Transverse colon (tissue), 4 donors: Measurements from ENCODE around the gene FXYD7. TPM values are rescaled to one million over a fixed set of nuclear protein-coding genes. Genes with fewer than 3 reads are reported as not detected.
"Not testable (repeated sequence)": the region's sequence is repeated elsewhere in the genome, so short reads cannot be mapped to it uniquely, and the experiment has no call there.

Experiments used
- DNase-seq: peaks from one replicate; pipeline ENCODE4 v3.0.0-alpha.2; 2019
- H3K27ac ChIP-seq, 4 donors: fragments of 200-600 bp; sonication (generic); 2 replicates each; pipeline ENCODE4 v1.5.1; 2016 to 2018; ENCODE audit warnings: inconsistent platforms in 4 of 4
- H3K27me3 ChIP-seq: fragments of 200-600 bp; sonication (generic); 2 replicates; pipeline ENCODE4 v1.5.1; 2017; ENCODE audit warnings: inconsistent platforms
- H3K36me3 ChIP-seq, 4 donors: fragments of 200-600 bp; sonication (generic); 2 replicates each; pipeline ENCODE4 v1.5.1; 2017 to 2019; ENCODE audit warnings: inconsistent platforms in 4 of 4
- H3K4me1 ChIP-seq, 4 donors: fragments of 200-600 bp; sonication (generic); 2 replicates each; pipeline ENCODE4 v1.5.1; 2017 to 2020; ENCODE audit warnings: inconsistent platforms in 4 of 4
- H3K4me3 ChIP-seq, 4 donors: fragments of 200-600 bp; sonication (generic); 1 replicate in 1 of 4; 2 replicates in 3 of 4; pipeline versions ENCODE4 v1.5.1 to v1.6.1; 2017 to 2019; ENCODE audit warnings: inconsistent platforms in 4 of 4
- H3K9me3 ChIP-seq, 2 donors: fragments of 200-600 bp; sonication (generic); 2 replicates each; pipeline ENCODE4 v1.5.1; 2017 to 2019; ENCODE audit warnings: inconsistent platforms in 2 of 2
- EP300 ChIP-seq: sonication (generic); formaldehyde crosslinking; IDR thresholded peaks from one replicate; pipeline ENCODE4 v1.6.1; 2017; ENCODE audit warnings: antibody characterized with exemption, low read depth
- POLR2A ChIP-seq: fragments of 450-650 bp; IDR thresholded peaks from one replicate; pipeline ENCODE4 v1.6.1; 2016; ENCODE audit warnings: antibody characterized with exemption, mild to moderate bottlenecking, moderate library complexity
- POLR2AphosphoS5 ChIP-seq, 3 donors: sonication (generic); formaldehyde crosslinking; IDR thresholded peaks; one replicate each; pipeline ENCODE4 v1.6.1; 2016; ENCODE audit warnings: antibody characterized with exemption in 3 of 3
- WGBS, 2 donors: methylation state at CpG; one replicate each; pipeline ENCODE4 v1.1.5; 2018; ENCODE audit warnings: low coverage in 1 of 2; 5-methylcytosine and 5-hydroxymethylcytosine counted together
- in situ Hi-C, 4 donors: fragments of 200-750 bp; cut with MboI; loops; one replicate each; pipeline versions ENCODE4 v1.15.0 to v1.15.1; 2017; ENCODE audit warnings: low sequenced_read_pairs in 3 of 4, low pct_ligation_motif_present in 1 of 4, low pct_unique_long_range_greater_than_20kb in 1 of 4
- intact Hi-C: fragments of 100-400 bp; cut with DNase I; formaldehyde crosslinking; loops from one replicate; pipeline ENCODE4 v1.15.1; 2023; ENCODE audit warnings: low total_unique reads
- total RNA-seq, 4 donors: library from RNA; depleted of rRNA; stranded (reverse); fragments of >200 nt; gene quantifications; one replicate each; pipeline ENCODE4 v1.1.0, GENCODE V29; 2016
- TF ChIP-seq, protein P1 (sequence below), 5 experiments: fragments of 200-600 bp in 3 of 5; fragments of 450-650 bp in 2 of 5; sonication (generic) in 3 of 5; IDR thresholded peaks; 1 replicate in 2 of 5; 2 replicates in 3 of 5; pipeline ENCODE4 v1.5.1; 2016 to 2017; ENCODE audit warnings: antibody characterized with exemption in 5 of 5, inconsistent platforms in 3 of 5, mild to moderate bottlenecking in 2 of 5, moderate library complexity in 1 of 5

The FXYD7 gene
- total RNA-seq, 4 donors from 2014 or later, result not detected

DNA sequence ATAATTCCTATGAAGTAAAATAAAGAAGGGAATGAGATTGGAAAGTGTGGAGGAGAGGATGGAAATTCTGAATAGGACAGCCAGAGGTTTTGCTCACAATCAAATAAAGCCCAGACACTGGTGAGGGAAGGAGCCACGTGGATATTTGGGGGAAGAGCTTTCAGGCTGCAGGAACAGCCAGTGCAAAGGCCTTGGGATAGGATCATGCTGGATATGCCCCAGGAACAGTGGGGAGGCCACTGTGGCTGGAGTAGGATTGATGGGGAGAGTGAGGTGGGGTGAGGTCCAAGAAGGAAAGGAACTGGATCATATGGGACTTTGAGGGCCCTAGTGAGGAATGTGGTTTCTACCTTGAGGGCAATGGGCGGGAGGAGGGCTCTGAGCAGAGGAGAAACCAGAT lies 7.4 kb downstream of the FXYD7 start:
- no peak overlapping the region for H3K27ac ChIP-seq
- DNase-seq, result no peak
- H3K4me3 ChIP-seq, result no peak overlapping the region
- H3K27me3 ChIP-seq, result peaks cover 48% of the 10 kb centered on the region
- H3K36me3 ChIP-seq, result no peaks in the 10 kb centered on the region
- intact Hi-C loops (no loop called here), in situ Hi-C loops (no loop called here)
- peaks cover 7 to 18% (median 16%) of the 10 kb centered on the region in 4 donors for H3K4me1 ChIP-seq
- TF ChIP-seq POLR2A, result no peak
- TF ChIP-seq POLR2AphosphoS5 (IDR thresholded peaks at IDR 0.05), result no peak
- TF ChIP-seq, protein P1, sequence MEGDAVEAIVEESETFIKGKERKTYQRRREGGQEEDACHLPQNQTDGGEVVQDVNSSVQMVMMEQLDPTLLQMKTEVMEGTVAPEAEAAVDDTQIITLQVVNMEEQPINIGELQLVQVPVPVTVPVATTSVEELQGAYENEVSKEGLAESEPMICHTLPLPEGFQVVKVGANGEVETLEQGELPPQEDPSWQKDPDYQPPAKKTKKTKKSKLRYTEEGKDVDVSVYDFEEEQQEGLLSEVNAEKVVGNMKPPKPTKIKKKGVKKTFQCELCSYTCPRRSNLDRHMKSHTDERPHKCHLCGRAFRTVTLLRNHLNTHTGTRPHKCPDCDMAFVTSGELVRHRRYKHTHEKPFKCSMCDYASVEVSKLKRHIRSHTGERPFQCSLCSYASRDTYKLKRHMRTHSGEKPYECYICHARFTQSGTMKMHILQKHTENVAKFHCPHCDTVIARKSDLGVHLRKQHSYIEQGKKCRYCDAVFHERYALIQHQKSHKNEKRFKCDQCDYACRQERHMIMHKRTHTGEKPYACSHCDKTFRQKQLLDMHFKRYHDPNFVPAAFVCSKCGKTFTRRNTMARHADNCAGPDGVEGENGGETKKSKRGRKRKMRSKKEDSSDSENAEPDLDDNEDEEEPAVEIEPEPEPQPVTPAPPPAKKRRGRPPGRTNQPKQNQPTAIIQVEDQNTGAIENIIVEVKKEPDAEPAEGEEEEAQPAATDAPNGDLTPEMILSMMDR (IDR thresholded peaks at IDR 0.05), result no peak
- TF ChIP-seq EP300, result no peak
- WGBS, 2 donors, result 60 to 62% methylated on average over 2 of the region's 2 CpGs
- no peaks in the 10 kb centered on the region for H3K9me3 ChIP-seq

- Histone ChIP-seq H3K36me3 (no peaks in the 10 kb centered on the region), H3K9me3 (no peaks in the 10 kb centered on the region), H3K4me1 (peaks cover 7 to 26% (median 18%) of the 10 kb centered on the region in 4 donors), H3K27me3 (peaks cover 57% of the 10 kb centered on the region), H3K27ac (no peak overlapping the region), H3K4me3 (no peak overlapping the region)
- no peak for DNase-seq
- WGBS, 2 donors, result 79 to 84% methylated on average over 6 to 20 of the region's 20 CpGs
- in situ Hi-C loops, result no loop called here
- intact Hi-C loops, result no loop called here
- TF ChIP-seq POLR2A (no peak), POLR2AphosphoS5 (IDR thresholded peaks at IDR 0.05) (no peak), EP300 (no peak)
- TF ChIP-seq, protein P1 (IDR thresholded peaks at IDR 0.05), result no peak
Measured at GRCh38 chr19:35151273-35152065, 8.4 kb downstream of the FXYD7 start.

- H3K36me3 ChIP-seq, intact Hi-C loops, H3K4me3 ChIP-seq, DNase-seq, H3K27ac ChIP-seq, H3K9me3 ChIP-seq, in situ Hi-C loops: not testable (repeated sequence)
- Histone ChIP-seq H3K27me3 (peaks cover 57% of the 10 kb centered on the region), H3K4me1 (peaks cover 7 to 26% (median 18%) of the 10 kb centered on the region in 4 donors)
- 51 to 59% methylated on average over 9 to 10 of the region's 10 CpGs for WGBS, 2 donors
Measured at GRCh38 chr19:35153129-35153522, 10.1 kb downstream of the FXYD7 start.

DNA sequence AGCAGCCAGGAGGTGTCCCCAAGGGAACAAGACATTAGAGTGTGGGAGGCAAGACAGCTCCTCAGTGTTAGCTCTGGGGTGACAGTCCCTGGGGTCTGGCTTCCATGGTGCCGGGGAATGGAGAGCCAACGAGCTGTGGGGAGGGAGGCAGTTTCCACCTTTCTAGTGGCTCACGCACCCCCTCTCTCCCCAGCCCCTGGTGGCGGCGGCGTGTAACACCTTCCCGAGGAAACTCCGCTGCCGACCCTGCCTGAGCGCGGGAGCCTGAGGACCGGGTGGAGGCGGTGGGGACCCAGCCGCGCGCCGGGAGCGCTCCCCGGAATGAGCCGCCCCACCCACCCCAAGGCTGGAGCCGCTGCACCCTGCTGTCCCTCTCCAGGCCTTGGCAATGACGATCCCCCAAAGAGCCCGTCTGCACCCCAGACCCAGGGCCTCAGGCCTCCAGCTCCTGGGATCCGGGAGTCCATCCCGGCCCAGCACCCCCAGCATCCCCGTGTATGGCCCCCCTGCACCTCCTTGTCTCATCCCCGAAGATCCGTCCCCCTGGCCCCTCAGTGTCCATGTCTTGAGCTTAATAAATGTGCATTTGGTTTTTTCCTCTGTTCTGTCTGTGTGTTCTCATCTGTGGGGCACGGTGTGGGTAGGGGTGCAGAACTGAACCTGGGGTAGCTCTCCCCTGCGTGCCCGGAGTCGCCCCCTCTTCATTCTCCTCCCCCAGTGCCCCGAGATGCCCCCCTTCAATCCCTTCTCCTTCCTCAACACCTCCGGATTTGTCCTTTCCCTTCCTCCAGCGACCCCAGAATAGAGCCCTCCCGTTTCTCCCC lies 10.9 kb downstream of the FXYD7 start:
- Histone ChIP-seq H3K4me3 (peak overlapping the region; percentile 38 to 68 (median 48)), H3K4me1 (peaks cover 7 to 26% (median 18%) of the 10 kb centered on the region in 4 donors), H3K27ac (peak overlapping the region; percentile 71 to 83 (median 78)), H3K36me3 (peaks cover 0 to 6% (median 0%) of the 10 kb centered on the region in 4 donors), H3K27me3 (peaks cover 61% of the 10 kb centered on the region), H3K9me3 (no peaks in the 10 kb centered on the region)
- peak; percentile 56 for DNase-seq
- intact Hi-C loops, result no loop called here
- WGBS, 2 donors, result 1 to 4% methylated on average over 4 to 36 of the region's 36 CpGs
- TF ChIP-seq, protein P1 (IDR thresholded peaks at IDR 0.05), result peak; percentile 40 to 54 (median 47)
- no peak for TF ChIP-seq POLR2A
- no peak for TF ChIP-seq POLR2AphosphoS5 (IDR thresholded peaks at IDR 0.05)
- no peak for TF ChIP-seq EP300
- in situ Hi-C loops, result no loop called here
